Neuronal stem cell (in vitro differentiated cells): ENCODE measurements around the gene GIPC3.
A peak's percentile ranks its signal among the peaks of the same experiment; 100 is the strongest.

Source experiments
- DNase-seq: peaks from one replicate; pipeline ENCODE4 v3.0.0-alpha.2; 2013; ENCODE audit warnings: low spot score
- H2AFZ ChIP-seq: one replicate; pipeline ENCODE4 v1.6.1; 2013; ENCODE audit warnings: mild to moderate bottlenecking, low read length, inconsistent platforms
- H2AK5ac ChIP-seq: 2 replicates; pipeline ENCODE4 v1.6.1; 2013; ENCODE audit warnings: low read depth, mild to moderate bottlenecking, inconsistent platforms, low read length, moderate library complexity, mixed read lengths
- H2BK120ac ChIP-seq: 2 replicates; pipeline ENCODE4 v1.6.1; 2013; ENCODE audit warnings: low read depth, mild to moderate bottlenecking, inconsistent platforms, low read length, moderate library complexity, mixed read lengths
- H2BK12ac ChIP-seq: one replicate; pipeline ENCODE4 v1.6.1; 2013; ENCODE audit warnings: low read length, inconsistent platforms
- H2BK15ac ChIP-seq: 2 replicates; pipeline ENCODE4 v1.6.1; 2013; ENCODE audit warnings: mild to moderate bottlenecking, low read length, inconsistent platforms, mixed read lengths
- H2BK5ac ChIP-seq: one replicate; pipeline ENCODE4 v1.6.1; 2013; ENCODE audit warnings: inconsistent platforms, mild to moderate bottlenecking, low read length, moderate library complexity
- H3K14ac ChIP-seq: one replicate; pipeline ENCODE4 v1.6.1; 2013; ENCODE audit warnings: low read length, inconsistent platforms
- H3K18ac ChIP-seq: 2 replicates; pipeline ENCODE4 v1.6.1; 2013; ENCODE audit warnings: low read length, inconsistent platforms
- H3K23ac ChIP-seq: 2 replicates; pipeline ENCODE4 v1.6.1; 2013; ENCODE audit warnings: low read depth, mild to moderate bottlenecking, mixed read lengths, low read length, inconsistent platforms; ENCODE audit not compliant: poor library complexity
- H3K27ac ChIP-seq: replicated peaks from 3 replicates; pipeline ENCODE4 v1.5.1; 2013; ENCODE audit warnings: low read length, inconsistent platforms
- H3K27me3 ChIP-seq, 3 experiments: 2 replicates each; pipeline ENCODE4 v1.6.1; 2013; ENCODE audit warnings: low read length in 3 of 3, mild to moderate bottlenecking in 2 of 3, inconsistent platforms in 1 of 3, low read depth in 1 of 3, mixed read lengths in 1 of 3, moderate library complexity in 1 of 3; ENCODE audit not compliant: control insufficient read depth in 3 of 3, insufficient read depth in 3 of 3
- H3K36me3 ChIP-seq, 2 donors: replicated peaks in 1 of 2; 2 replicates each; pipeline ENCODE4 v1.6.1; 2013; ENCODE audit warnings: low read length in 2 of 2; ENCODE audit not compliant: control insufficient read depth in 2 of 2, insufficient read depth in 2 of 2
- H3K4ac ChIP-seq: 2 replicates; pipeline ENCODE4 v1.6.1; 2013; ENCODE audit warnings: inconsistent platforms, mild to moderate bottlenecking, low read length, moderate library complexity
- H3K4me1 ChIP-seq, 2 donors: 1 replicate in 1 of 2; 2 replicates in 1 of 2; pipeline ENCODE4 v1.6.1; 2013; ENCODE audit warnings: low read length in 2 of 2, low read depth in 1 of 2; ENCODE audit not compliant: control insufficient read depth in 2 of 2, insufficient read depth in 1 of 2
- H3K4me2 ChIP-seq: one replicate; pipeline ENCODE4 v1.6.1; 2013; ENCODE audit warnings: mild to moderate bottlenecking, low read length, inconsistent platforms; ENCODE audit not compliant: insufficient read depth, poor library complexity, severe bottlenecking
- H3K4me3 ChIP-seq, 2 donors: 2 replicates each; pipeline ENCODE4 v1.5.1; 2013; ENCODE audit warnings: low read length in 2 of 2, mild to moderate bottlenecking in 2 of 2, inconsistent platforms in 1 of 2, moderate library complexity in 1 of 2
- H3K79me1 ChIP-seq: one replicate; pipeline ENCODE4 v1.6.1; 2013; ENCODE audit warnings: low read depth, mild to moderate bottlenecking, inconsistent platforms, low read length, moderate library complexity
- H3K9ac ChIP-seq: one replicate; pipeline ENCODE4 v1.6.1; 2013; ENCODE audit warnings: mild to moderate bottlenecking, low read depth, low read length, inconsistent platforms; ENCODE audit not compliant: poor library complexity
- H3K9me3 ChIP-seq, 2 donors: replicated peaks in 1 of 2; 2 replicates each; pipeline versions ENCODE3 to v1.6.1; 2013; ENCODE audit warnings: low read length in 2 of 2, mild to moderate bottlenecking in 2 of 2, inconsistent platforms in 1 of 2, low read depth in 1 of 2, mixed read lengths in 1 of 2, moderate library complexity in 1 of 2; ENCODE audit not compliant: control insufficient read depth in 2 of 2, insufficient read depth in 1 of 2
- H4K8ac ChIP-seq: one replicate; pipeline ENCODE4 v1.6.1; 2013; ENCODE audit warnings: low read depth, mild to moderate bottlenecking, inconsistent platforms, low read length, moderate library complexity
- H4K91ac ChIP-seq: one replicate; pipeline ENCODE4 v1.6.1; 2013; ENCODE audit warnings: low read length, low read depth, mild to moderate bottlenecking, inconsistent platforms; ENCODE audit not compliant: poor library complexity
- WGBS, 2 donors: extraction: QIAGEN DNeasy Blood & Tissue Kit; methylation state at CpG; one replicate each; pipeline ENCODE4 v1.1.7; 2013; ENCODE audit warnings: missing lambda C conversion rate in 2 of 2, mixed read lengths in 1 of 2; ENCODE audit not compliant: insufficient read length in 2 of 2, insufficient replicate concordance in 1 of 2; ENCODE audit errors: extremely low coverage in 2 of 2; 5-methylcytosine and 5-hydroxymethylcytosine counted together

GIPC3 gene

GRCh38 chr19:3551792-3552095 lies 33.5 kb upstream of the GIPC3 start:
- Histone ChIP-seq H2AFZ (no peak overlapping the region), H3K23ac (no peak overlapping the region), H2AK5ac (no peak overlapping the region), H4K91ac (no peak overlapping the region), H3K14ac (no peak overlapping the region), H2BK15ac (no peak overlapping the region), H2BK120ac (no peak overlapping the region), H3K79me1 (peaks cover 20% of the 10 kb centered on the region), H3K18ac (no peak overlapping the region), H2BK12ac (no peak overlapping the region), H4K8ac (no peak overlapping the region), H3K4ac (no peak overlapping the region), H3K27me3 (no peaks in the 10 kb centered on the region), H3K4me3 (no peak overlapping the region), H3K27ac (no peak overlapping the region), H3K4me2 (no peak overlapping the region), H2BK5ac (no peak overlapping the region), H3K9ac (no peak overlapping the region), H3K4me1 (peaks cover 6 to 9% of the 10 kb centered on the region in 2 donors), H3K36me3 (peaks cover 7 to 15% of the 10 kb centered on the region in 2 donors), H3K9me3 (no peaks in the 10 kb centered on the region)
- no CpG with 5 or more reads among the region's 9 CpGs for WGBS, 2 donors
- no peak for DNase-seq

- Histone ChIP-seq H2BK5ac (no peak overlapping the region), H3K9me3 (no peaks in the 10 kb centered on the region), H2BK12ac (no peak overlapping the region), H3K4me2 (no peak overlapping the region), H2AFZ (no peak overlapping the region), H3K27ac (no peak overlapping the region), H3K9ac (no peak overlapping the region), H3K14ac (no peak overlapping the region), H4K8ac (no peak overlapping the region), H3K4ac (no peak overlapping the region), H4K91ac (no peak overlapping the region), H3K23ac (no peak overlapping the region), H3K79me1 (peaks cover 19% of the 10 kb centered on the region), H3K27me3 (no peaks in the 10 kb centered on the region), H2AK5ac (no peak overlapping the region), H3K18ac (no peak overlapping the region), H3K36me3 (peaks cover 0 to 3% of the 10 kb centered on the region in 2 donors), H2BK15ac (no peak overlapping the region), H2BK120ac (no peak overlapping the region), H3K4me3 (no peak overlapping the region), H3K4me1 (peaks cover 6 to 10% of the 10 kb centered on the region in 2 donors)
- WGBS, 2 donors: no CpG with 5 or more reads among the region's 21 CpGs
- no peak for DNase-seq
Measured at GRCh38 chr19:3554254-3555083, 30.8 kb upstream of the GIPC3 start.

GRCh38 chr19:3555653-3556422 lies 29.4 kb upstream of the GIPC3 start:
- H3K4me1 ChIP-seq: peaks cover 6 to 10% of the 10 kb centered on the region in 2 donors
- H3K9ac ChIP-seq: peak overlapping the region; percentile 74
- no CpG with 5 or more reads among the region's 15 CpGs for WGBS, 2 donors
- peak overlapping the region; percentile 37 for H3K4ac ChIP-seq
- peaks cover 0 to 3% of the 10 kb centered on the region in 2 donors for H3K36me3 ChIP-seq
- H4K91ac ChIP-seq: no peak overlapping the region
- H3K79me1 ChIP-seq: peaks cover 18% of the 10 kb centered on the region
- H3K9me3 ChIP-seq: no peaks in the 10 kb centered on the region
- H3K14ac ChIP-seq: peak overlapping the region; percentile 4
- peak overlapping the region; percentile 99 for H3K23ac ChIP-seq
- H4K8ac ChIP-seq: no peak overlapping the region
- H2BK120ac ChIP-seq: no peak overlapping the region
- peak overlapping the region in 1 of 2 donors; percentile 99 for H3K4me3 ChIP-seq
- H3K18ac ChIP-seq: no peak overlapping the region
- no peak for DNase-seq
- peak overlapping the region; percentile 49 for H2BK15ac ChIP-seq
- H3K27ac ChIP-seq: no peak overlapping the region
- H3K27me3 ChIP-seq: no peaks in the 10 kb centered on the region
- no peak overlapping the region for H2BK12ac ChIP-seq
- no peak overlapping the region for H2BK5ac ChIP-seq
- H2AFZ ChIP-seq: no peak overlapping the region
- H2AK5ac ChIP-seq: peak overlapping the region; percentile 35
- H3K4me2 ChIP-seq: no peak overlapping the region

- H3K23ac ChIP-seq: peak overlapping the region; percentile 99
- no peak overlapping the region for H4K91ac ChIP-seq
- H3K9ac ChIP-seq: peak overlapping the region; percentile 21
- peaks cover 6 to 10% of the 10 kb centered on the region in 2 donors for H3K4me1 ChIP-seq
- H3K36me3 ChIP-seq: no peaks in the 10 kb centered on the region
- peak overlapping the region; percentile 99 for H3K4me3 ChIP-seq
- peak overlapping the region; percentile 37 for H3K4ac ChIP-seq
- DNase-seq: no peak
- H3K9me3 ChIP-seq: no peaks in the 10 kb centered on the region
- H3K4me2 ChIP-seq: peak overlapping the region; percentile 94
- peak overlapping the region; percentile 4 for H3K18ac ChIP-seq
- H2BK5ac ChIP-seq: peak overlapping the region; percentile 75
- H3K79me1 ChIP-seq: peaks cover 14% of the 10 kb centered on the region
- no peak overlapping the region for H4K8ac ChIP-seq
- no peak overlapping the region for H2BK120ac ChIP-seq
- peak overlapping the region; percentile 99 for H2AFZ ChIP-seq
- no peak overlapping the region for H3K27ac ChIP-seq
- H3K14ac ChIP-seq: peak overlapping the region; percentile 4
- H2AK5ac ChIP-seq: peak overlapping the region; percentile 86
- peak overlapping the region; percentile 49 for H2BK15ac ChIP-seq
- WGBS, 2 donors: no CpG with 5 or more reads among the region's 9 CpGs
- no peak overlapping the region for H2BK12ac ChIP-seq
- no peaks in the 10 kb centered on the region for H3K27me3 ChIP-seq
Measured at GRCh38 chr19:3556423-3556977, 28.8 kb upstream of the GIPC3 start.
